B cell (primary cell): ENCODE measurements around the gene TMEM247. TPM values are rescaled to one million over a fixed set of nuclear protein-coding genes. Genes with fewer than 3 reads are reported as not detected.

Source experiments
- ATAC-seq: fragments of 200-7000 bp; cut with Tn5 transposase; one replicate; pipeline ENCODE4 v1.10.0; 2021; ENCODE audit warnings: low read depth, mild to moderate bottlenecking, moderate number of reproducible peaks, moderate library complexity
- CTCF ChIA-PET: fragments of 350-600 bp; sonication (Branson Sonifier 250); formaldehyde crosslinking; loops from one replicate; lab custom pipeline; 2021; ENCODE audit warnings: antibody characterized with exemption, inconsistent platforms; lab: Charles Lee
- POLR2A ChIA-PET: fragments of 350-600 bp; sonication (Branson Sonifier 250); formaldehyde crosslinking; loops from one replicate; lab custom pipeline; 2021; ENCODE audit warnings: antibody characterized with exemption; lab: Charles Lee
- DNase-seq: peaks from one replicate; pipeline ENCODE4 v3.0.0; 2013
- H2AFZ ChIP-seq: 2 replicates; pipeline ENCODE4 v1.6.1; 2012; ENCODE audit warnings: mild to moderate bottlenecking, low read depth, low read length; ENCODE audit not compliant: insufficient read depth, poor library complexity, severe bottlenecking
- H3K27ac ChIP-seq, 2 donors: 1 replicate in 1 of 2; 2 replicates in 1 of 2; pipeline ENCODE4 v1.5.1; 2012 to 2013; ENCODE audit warnings: low read length in 2 of 2, mild to moderate bottlenecking in 2 of 2, moderate library complexity in 1 of 2
- H3K27me3 ChIP-seq, 4 experiments: fragments of 200-600 bp in 1 of 4; sonication (generic) in 1 of 4; replicated peaks in 1 of 4; 1 replicate in 2 of 4; 2 replicates in 2 of 4; pipeline versions ENCODE4 v1.6.1 to v1.7.0; 2013 to 2016; ENCODE audit warnings: low read length in 3 of 4, mild to moderate bottlenecking in 2 of 4, mixed read lengths in 1 of 4, moderate library complexity in 1 of 4; ENCODE audit not compliant: insufficient read depth in 4 of 4, control insufficient read depth in 3 of 4; ENCODE audit errors: control extremely low read depth in 1 of 4
- H3K36me3 ChIP-seq, 2 experiments: replicated peaks in 1 of 2; 1 replicate in 1 of 2; 2 replicates in 1 of 2; pipeline versions ENCODE4 v1.6.1 to v1.7.1; 2013; ENCODE audit warnings: low read length in 1 of 2; ENCODE audit not compliant: insufficient read depth in 2 of 2, control insufficient read depth in 1 of 2; ENCODE audit errors: control extremely low read depth in 1 of 2, extremely low read depth in 1 of 2
- H3K4me1 ChIP-seq, 2 donors: fragments of 200-600 bp in 1 of 2; sonication (generic) in 1 of 2; 1 replicate in 1 of 2; 2 replicates in 1 of 2; pipeline versions ENCODE4 v1.5.1 to v1.6.1; 2013 to 2017; ENCODE audit warnings: low read length in 2 of 2; ENCODE audit not compliant: control insufficient read depth in 2 of 2, insufficient read depth in 2 of 2
- H3K4me2 ChIP-seq: replicated peaks from 2 replicates; pipeline ENCODE3; 2012; ENCODE audit warnings: mild to moderate bottlenecking, low read depth, low read length; ENCODE audit not compliant: poor library complexity, severe bottlenecking
- H3K4me3 ChIP-seq, 5 experiments: fragments of 200-600 bp in 1 of 5; sonication (generic) in 1 of 5; 1 replicate in 3 of 5; 2 replicates in 2 of 5; pipeline versions ENCODE4 v1.5.1 to v1.7.0; 2011 to 2016; ENCODE audit warnings: low read length in 4 of 5, mild to moderate bottlenecking in 4 of 5, low read depth in 2 of 5, control low read depth in 1 of 5, moderate library complexity in 1 of 5; ENCODE audit not compliant: insufficient read depth in 1 of 5; ENCODE audit errors: control extremely low read depth in 1 of 5, extremely low read depth in 1 of 5
- H3K79me2 ChIP-seq: fragments of 200-600 bp; sonication (generic); one replicate; pipeline ENCODE4 v1.6.0; 2016; ENCODE audit warnings: low read length; ENCODE audit not compliant: control insufficient read depth, insufficient read depth
- H3K9ac ChIP-seq: fragments of 200-600 bp; sonication (generic); 2 replicates; pipeline ENCODE4 v1.6.1; 2017; ENCODE audit warnings: mild to moderate bottlenecking, low read length, moderate library complexity
- H3K9me3 ChIP-seq, 3 donors: one replicate each; pipeline versions ENCODE4 v1.6.1 to v1.7.1; 2013; ENCODE audit warnings: low read length in 2 of 3; ENCODE audit not compliant: control insufficient read depth in 2 of 3, insufficient read depth in 1 of 3; ENCODE audit errors: control extremely low read depth in 1 of 3
- H4K20me1 ChIP-seq: 2 replicates; pipeline ENCODE4 v1.6.0; 2012; ENCODE audit warnings: mild to moderate bottlenecking, low read length; ENCODE audit not compliant: insufficient read depth, control insufficient read depth, poor library complexity, severe bottlenecking
- H3K27ac Mint-ChIP-seq: one replicate; pipeline ENCODE4 v1.8.0; 2021; ENCODE audit warnings: mixed read lengths
- H3K27me3 Mint-ChIP-seq: one replicate; pipeline ENCODE4 v1.8.0; 2021; ENCODE audit warnings: mixed read lengths
- H3K4me1 Mint-ChIP-seq: one replicate; pipeline ENCODE4 v1.8.0; 2021; ENCODE audit warnings: mixed read lengths
- H3K4me3 Mint-ChIP-seq: one replicate; pipeline ENCODE4 v1.8.0; 2021; ENCODE audit warnings: mixed read lengths
- H3K9me3 Mint-ChIP-seq: one replicate; pipeline ENCODE4 v1.8.0; 2022; ENCODE audit warnings: mixed read lengths; ENCODE audit not compliant: insufficient read depth
- CTCF ChIP-seq: fragments of 200-600 bp; IDR thresholded peaks from one replicate; pipeline ENCODE4 v1.8.0; 2022; ENCODE audit warnings: antibody characterized with exemption, mild to moderate bottlenecking
- EZH2 ChIP-seq: IDR thresholded peaks from 2 replicates; pipeline ENCODE4 v1.6.1; 2012; ENCODE audit warnings: borderline replicate concordance, low read depth, mild to moderate bottlenecking, moderate library complexity, low read length; ENCODE audit not compliant: insufficient read depth, poor library complexity, severe bottlenecking
- WGBS: methylation state at CpG from one replicate; pipeline ENCODE4 v1.1.5; 2013; ENCODE audit warnings: missing lambda C conversion rate; ENCODE audit not compliant: insufficient coverage; 5-methylcytosine and 5-hydroxymethylcytosine counted together
- intact Hi-C: fragments of 100-400 bp; cut with micrococcal nuclease; formaldehyde crosslinking; loops from one replicate; pipeline ENCODE4 v1.10.0; 2022
- polyA plus RNA-seq: library from polyadenylated mRNA; depleted of rRNA; stranded (reverse); fragments of >200 nt; gene quantifications from 2 replicates; pipeline ENCODE4 v1.2.3, GENCODE V29; 2012
- total RNA-seq, 2 donors: library from RNA; stranded (reverse); fragments of 120-200 nt in 1 of 2; gene quantifications; 1 replicate in 1 of 2; 2 replicates in 1 of 2; pipeline versions ENCODE4 v1.2.3 to v1.2.4, GENCODE V29; 2013 to 2022

TMEM247 gene
- total and polyA plus RNA-seq, 2 donors (not counting 1 experiment from before 2014, with no cell fraction given), result not detected

GRCh38 chr2:46434851-46435273 is 44.5 kb upstream of the TMEM247 start:
- ATAC-seq (no peak), DNase-seq (no peak)
- WGBS, result no CpG with 5 or more reads among the region's 3 CpGs
- no peak for TF ChIP-seq CTCF
- TF ChIP-seq EZH2, result no peak
- Histone ChIP-seq H3K9ac (no peak overlapping the region), H3K4me2 (no peak overlapping the region), H3K27ac (no peak overlapping the region), H3K36me3 (no peaks in the 10 kb centered on the region), H3K79me2 (no peaks in the 10 kb centered on the region), H4K20me1 (no peaks in the 10 kb centered on the region), H3K4me1 (no peaks in the 10 kb centered on the region), H3K27me3 (no peaks in the 10 kb centered on the region), H2AFZ (no peak overlapping the region), H3K4me3 (no peak overlapping the region), H3K9me3 (no peaks in the 10 kb centered on the region)
- Mint-ChIP-seq H3K9me3 (no peaks in the 10 kb centered on the region), H3K27me3 (peaks cover 35% of the 10 kb centered on the region), H3K27ac (no peak overlapping the region), H3K4me1 (no peaks in the 10 kb centered on the region), H3K4me3 (no peak overlapping the region)
- intact Hi-C loops, result no loop called here
- ChIA-PET POLR2A (no interaction called here), CTCF (no interaction called here)

- H3K4me1 Mint-ChIP-seq, result no peaks in the 10 kb centered on the region
- no peak overlapping the region for H3K4me3 ChIP-seq
- intact Hi-C loops, result no loop called here
- H3K9ac ChIP-seq, result no peak overlapping the region
- TF ChIP-seq EZH2 (no peak), CTCF (no peak)
- DNase-seq (no peak), ATAC-seq (no peak)
- H3K9me3 Mint-ChIP-seq, result no peaks in the 10 kb centered on the region
- no peaks in the 10 kb centered on the region for H3K9me3 ChIP-seq
- H3K27ac Mint-ChIP-seq, result no peak overlapping the region
- H3K4me1 ChIP-seq, result no peaks in the 10 kb centered on the region
- POLR2A ChIA-PET, result no interaction called here
- H3K27me3 ChIP-seq, result no peaks in the 10 kb centered on the region
- no peaks in the 10 kb centered on the region for H3K79me2 ChIP-seq
- H3K27ac ChIP-seq, result no peak overlapping the region
- no peak overlapping the region for H3K4me2 ChIP-seq
- no peaks in the 10 kb centered on the region for H4K20me1 ChIP-seq
- no peak overlapping the region for H3K4me3 Mint-ChIP-seq
- H3K36me3 ChIP-seq, result no peaks in the 10 kb centered on the region
- peaks cover 30% of the 10 kb centered on the region for H3K27me3 Mint-ChIP-seq
- H2AFZ ChIP-seq, result no peak overlapping the region
- CTCF ChIA-PET, result no interaction called here
These were observed 44.0 kb upstream of the TMEM247 start for GRCh38 chr2:46435353-46435752.
